ENCODE results near the gene TP63.

The TP63 gene

GRCh38 chr3:189871418-189871817 lies 240.2 kb downstream of the TP63 start:
- no peak for DNase-seq

- DNase-seq: no peak
Measured at GRCh38 chr3:189883113-189883753, 252.0 kb downstream of the TP63 start.

GRCh38 chr3:189890496-189890895 lies 259.3 kb downstream of the TP63 start:
- DNase-seq: no peak

GRCh38 chr3:189896533-189896932 lies 265.3 kb downstream of the TP63 start:
- no peak for DNase-seq

- DNase-seq: no peak
Measured at GRCh38 chr3:189897406-189897805, 266.2 kb downstream of the TP63 start.

- no peak for DNase-seq
Measured at GRCh38 chr3:189898559-189899153, 267.5 kb downstream of the TP63 start.

GRCh38 chr3:189899186-189899585 lies 268.0 kb downstream of the TP63 start:
- DNase-seq: no peak

- no peak for DNase-seq
Measured at GRCh38 chr3:189900578-189900977, 269.4 kb downstream of the TP63 start.

GRCh38 chr3:189901481-189901880 lies 270.3 kb downstream of the TP63 start:
- no peak for DNase-seq

- no peak for DNase-seq
Measured at GRCh38 chr3:189902230-189903186, 271.3 kb downstream of the TP63 start.

GRCh38 chr3:189903562-189904250 lies 272.5 kb downstream of the TP63 start:
- DNase-seq: no peak

GRCh38 chr3:189907803-189908202 lies 276.6 kb downstream of the TP63 start:
- no peak for DNase-seq

GRCh38 chr3:189908646-189909045 lies 277.5 kb downstream of the TP63 start:
- no peak for DNase-seq

- no peak for DNase-seq
Measured at GRCh38 chr3:189909139-189909538, 277.9 kb downstream of the TP63 start.

- no peak for DNase-seq
Measured at GRCh38 chr3:189909573-189909972, 278.4 kb downstream of the TP63 start.

- no peak for DNase-seq
Measured at GRCh38 chr3:189911001-189911400, 279.8 kb downstream of the TP63 start.

GRCh38 chr3:189914799-189915198 lies 283.6 kb downstream of the TP63 start:
- DNase-seq: no peak

- no peak for DNase-seq
Measured at GRCh38 chr3:189921770-189922169, 290.6 kb downstream of the TP63 start.

GRCh38 chr3:189927975-189928895 lies 297.0 kb downstream of the TP63 start:
- DNase-seq: no peak

GRCh38 chr3:189936201-189936945 lies 305.2 kb downstream of the TP63 start:
- no peak for DNase-seq
